HG02885 (cell line): Measurements from ENCODE around the gene HACD2.
A peak's percentile ranks its signal among the peaks of the same experiment; 100 is the strongest.
"Not testable (repeated sequence)": the region's sequence is repeated elsewhere in the genome, so short reads cannot be mapped to it uniquely, and the experiment has no call there.

Experiments
- ATAC-seq: cut with Tn5 transposase; IDR thresholded peaks from one replicate; pipeline ENCODE4 v1.9.1; 2021; ENCODE audit warnings: mild to moderate bottlenecking; ENCODE audit not compliant: unreplicated experiment, poor library complexity

HACD2 gene

GRCh38 chr3:123488645-123489347 lies 96.1 kb downstream of the HACD2 start:
- no peak for ATAC-seq

DNA sequence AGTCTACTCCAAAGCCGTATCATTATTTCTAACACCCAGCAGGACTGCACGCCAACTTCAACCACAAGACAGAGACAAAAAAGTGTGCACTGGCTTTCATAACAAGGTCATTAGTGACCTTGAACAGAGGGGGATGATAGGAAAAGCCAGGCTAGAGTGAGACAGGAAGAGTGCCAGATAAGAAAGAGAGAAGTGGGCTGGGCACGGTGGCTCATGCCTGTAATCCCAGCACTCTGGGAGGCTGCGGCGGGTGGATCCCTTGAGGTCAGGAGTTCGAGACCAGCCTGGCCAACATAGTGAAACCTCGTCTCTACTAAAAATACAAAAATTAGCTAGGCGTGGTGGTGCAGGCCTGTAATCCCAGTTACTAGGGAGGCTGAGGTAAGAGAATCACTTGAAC lies 97.8 kb downstream of the HACD2 start:
- not testable (repeated sequence) for ATAC-seq

GRCh38 chr3:123486460-123486859 lies 98.4 kb downstream of the HACD2 start:
- ATAC-seq: no peak

DNA sequence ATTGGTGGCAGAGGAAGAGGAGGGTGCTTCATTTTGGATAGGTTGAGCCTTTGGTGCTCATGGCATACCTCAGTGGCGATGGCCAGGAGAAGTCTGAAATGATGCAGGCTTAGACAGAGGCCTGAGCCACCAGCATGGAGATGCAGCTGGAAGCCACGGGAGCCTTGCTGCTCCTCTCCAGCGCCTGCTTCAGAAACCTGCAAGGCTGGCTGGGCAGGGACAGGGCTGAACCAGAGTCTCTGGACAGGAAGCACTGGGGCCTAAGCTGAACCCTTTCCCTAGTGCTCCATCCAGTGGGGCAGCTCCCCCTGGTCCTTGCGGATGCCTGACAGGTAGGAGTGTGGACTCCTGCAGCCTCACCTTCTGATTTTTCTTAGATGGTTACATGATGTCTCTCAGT lies 99.3 kb downstream of the HACD2 start:
- ATAC-seq: no peak

DNA sequence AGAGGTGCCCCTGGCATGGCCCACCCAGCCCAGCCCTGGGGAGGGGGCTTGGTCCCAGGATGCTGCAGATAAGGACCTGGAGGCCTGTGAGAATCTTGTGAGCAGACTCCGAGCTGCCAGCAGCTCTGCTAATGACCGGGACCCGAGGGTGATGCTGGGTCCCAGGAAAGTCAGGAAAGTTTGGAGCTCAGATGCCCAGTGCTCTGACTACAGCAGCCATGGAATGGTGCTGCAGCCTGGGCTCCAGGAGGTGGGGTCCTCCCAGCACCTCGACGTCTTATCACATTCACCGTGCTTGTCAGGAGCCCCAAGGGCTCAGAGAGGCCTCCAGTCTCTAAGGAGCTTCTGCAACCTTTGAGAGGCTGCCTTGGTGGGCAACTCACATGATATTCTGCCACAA lies 101.7 kb downstream of the HACD2 start:
- ATAC-seq: no peak

DNA sequence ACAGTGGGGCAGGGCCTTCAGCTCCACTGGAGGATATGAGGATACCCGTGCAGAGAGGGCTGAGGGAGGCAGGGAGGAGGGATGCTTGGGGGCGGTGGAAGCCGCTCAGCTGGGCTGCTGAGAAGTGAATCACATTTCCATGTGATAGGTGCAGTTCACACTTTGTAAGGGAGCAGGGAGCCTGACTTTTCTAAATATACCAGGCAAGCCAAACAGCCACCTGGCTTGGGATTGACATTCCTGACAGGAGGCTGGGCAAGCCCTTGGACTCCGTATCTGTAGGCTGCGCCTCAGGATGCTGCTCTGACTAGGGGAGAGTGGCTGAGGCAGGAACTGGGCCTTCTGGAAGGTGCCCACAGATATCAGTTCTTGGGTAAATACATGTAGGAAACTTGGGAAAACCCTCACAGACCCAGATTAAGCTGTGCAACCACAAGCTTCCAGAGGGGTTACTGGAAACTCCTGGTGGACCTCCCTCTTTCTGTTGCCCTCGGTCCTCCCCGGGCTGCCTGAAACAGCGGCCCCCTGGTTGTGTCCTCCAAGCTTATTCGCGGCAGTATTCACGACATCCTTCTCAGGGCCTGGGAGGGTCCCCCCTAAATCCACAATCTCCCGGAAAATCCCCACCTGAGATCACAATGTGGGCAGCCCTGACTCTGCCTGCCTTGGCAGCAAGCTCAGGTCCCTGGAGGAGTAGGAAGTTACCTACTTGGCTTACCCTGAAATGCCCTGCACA lies 103.0 kb downstream of the HACD2 start:
- no peak for ATAC-seq

GRCh38 chr3:123481071-123481470 lies 103.8 kb downstream of the HACD2 start:
- no peak for ATAC-seq

DNA sequence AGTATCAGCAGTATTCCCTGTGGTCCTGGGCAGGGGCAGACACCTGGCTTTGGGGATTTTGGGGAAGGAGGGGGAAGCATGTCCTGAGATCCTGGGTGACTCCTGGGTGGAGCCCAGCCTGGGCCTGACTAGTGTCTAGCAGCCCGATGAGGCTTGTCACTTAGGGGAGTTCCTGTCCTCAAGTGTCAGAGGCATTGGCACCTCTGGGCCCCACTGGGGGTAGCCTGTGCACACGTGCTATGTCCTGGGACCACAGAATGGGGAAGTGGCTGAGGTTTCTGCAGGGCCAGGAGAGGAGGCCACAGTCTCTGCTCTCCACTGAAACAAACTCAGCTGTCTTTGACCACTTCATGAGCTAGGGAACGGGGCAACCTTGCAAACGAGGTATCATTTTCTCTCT lies 104.4 kb downstream of the HACD2 start:
- ATAC-seq: peak; percentile 72

- no peak for ATAC-seq
Observed at GRCh38 chr3:123479891-123480290, 105.0 kb downstream of the HACD2 start.

DNA sequence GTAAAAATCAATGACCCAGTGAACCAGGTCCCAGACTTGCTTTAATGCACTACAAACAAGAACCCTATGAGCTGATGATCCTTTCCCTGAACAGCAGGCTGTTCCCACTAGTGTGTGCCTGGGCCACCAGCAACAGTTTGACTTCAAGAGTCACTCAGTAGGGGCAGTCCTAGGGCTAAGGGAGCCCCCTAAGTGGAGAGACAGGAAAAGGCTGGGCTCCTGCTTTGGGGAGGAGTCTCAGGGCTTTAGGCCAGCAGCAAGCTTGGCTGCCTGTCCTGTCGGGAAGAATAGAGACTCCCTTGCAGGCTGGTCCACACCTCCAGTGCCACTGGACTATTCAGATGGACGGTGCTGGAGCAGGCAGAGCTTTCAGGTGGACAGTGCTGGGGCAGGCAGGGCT lies 106.5 kb downstream of the HACD2 start:
- ATAC-seq: no peak

- ATAC-seq: no peak
Observed at GRCh38 chr3:123476967-123477750, 107.7 kb downstream of the HACD2 start.

DNA sequence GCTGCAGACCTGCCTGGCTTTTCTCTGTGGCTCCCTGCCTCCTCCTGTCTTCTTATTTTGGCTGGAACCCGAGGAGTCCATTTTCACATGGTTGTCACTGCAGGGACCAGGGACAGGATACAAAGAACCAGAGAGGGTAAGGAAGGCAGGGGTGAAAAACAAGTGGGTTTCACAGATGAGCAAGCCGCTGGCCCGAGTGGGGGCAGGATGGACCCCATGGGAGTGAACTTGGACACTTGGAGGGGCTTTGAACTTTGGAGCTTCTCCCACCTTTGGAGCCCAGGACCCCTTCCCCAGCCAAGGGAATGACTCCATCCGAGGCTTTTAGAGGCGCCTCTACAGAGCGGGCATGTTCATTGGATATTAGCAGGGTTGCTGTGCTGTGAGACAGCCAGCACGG lies 109.1 kb downstream of the HACD2 start:
- no peak for ATAC-seq

- ATAC-seq: no peak
Observed at GRCh38 chr3:123471106-123471505, 113.7 kb downstream of the HACD2 start.

DNA sequence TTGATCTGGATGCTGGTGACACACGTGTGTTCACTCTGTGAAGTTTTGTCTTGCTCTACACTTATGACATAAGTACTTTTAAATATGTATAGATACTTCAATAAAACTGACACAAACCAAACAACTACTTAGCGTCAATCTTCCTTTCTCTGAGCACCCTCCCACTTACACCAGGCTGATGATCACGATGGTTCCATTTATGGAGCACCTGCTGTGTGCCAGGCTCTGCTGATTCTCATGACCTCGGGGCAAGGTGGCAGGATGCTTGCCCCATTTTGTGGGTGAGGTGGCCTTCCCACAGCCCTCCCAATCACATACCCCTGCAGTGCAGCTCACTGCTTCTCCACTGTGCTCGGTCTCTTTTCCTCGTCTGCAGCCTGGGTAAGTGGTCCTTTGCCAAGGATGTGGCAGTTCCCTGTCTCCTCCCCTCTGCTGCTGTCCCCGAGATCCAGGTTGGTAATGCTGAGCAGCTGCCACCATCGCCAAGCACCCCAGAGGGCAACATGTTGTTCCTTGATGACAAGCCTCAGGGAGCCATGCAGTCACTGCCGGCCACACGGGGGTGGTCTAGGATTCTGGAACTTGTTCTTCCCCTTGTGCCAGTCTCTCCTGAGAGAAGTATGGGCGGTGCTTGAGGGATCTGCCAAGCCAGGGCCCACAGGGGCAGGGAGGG lies 115.4 kb downstream of the HACD2 start:
- no peak for ATAC-seq

GRCh38 chr3:123467046-123467445 lies 117.8 kb downstream of the HACD2 start:
- no peak for ATAC-seq

GRCh38 chr3:123464211-123464610 lies 120.6 kb downstream of the HACD2 start:
- ATAC-seq: no peak

- no peak for ATAC-seq
Observed at GRCh38 chr3:123459862-123460261, 125.0 kb downstream of the HACD2 start.

DNA sequence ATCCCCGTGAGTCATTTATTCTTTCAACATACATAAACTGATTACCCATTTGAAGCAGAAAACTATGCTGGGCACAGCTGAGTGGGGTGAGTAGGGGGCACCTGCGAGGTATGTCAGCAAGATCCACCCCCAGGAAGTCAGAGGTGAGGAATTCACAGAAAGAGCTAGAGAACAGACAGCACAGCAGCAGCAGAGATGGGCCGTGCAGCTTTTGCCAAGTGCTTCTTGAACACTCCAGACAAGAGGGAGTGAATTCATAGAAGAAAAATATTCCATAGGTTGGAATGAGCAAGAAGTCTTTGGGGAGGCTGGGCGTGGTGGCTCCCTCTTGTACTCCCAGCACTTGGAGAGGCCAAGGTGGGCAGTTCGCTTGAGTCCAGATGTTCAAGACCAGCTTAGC lies 126.6 kb downstream of the HACD2 start:
- no peak for ATAC-seq

DNA sequence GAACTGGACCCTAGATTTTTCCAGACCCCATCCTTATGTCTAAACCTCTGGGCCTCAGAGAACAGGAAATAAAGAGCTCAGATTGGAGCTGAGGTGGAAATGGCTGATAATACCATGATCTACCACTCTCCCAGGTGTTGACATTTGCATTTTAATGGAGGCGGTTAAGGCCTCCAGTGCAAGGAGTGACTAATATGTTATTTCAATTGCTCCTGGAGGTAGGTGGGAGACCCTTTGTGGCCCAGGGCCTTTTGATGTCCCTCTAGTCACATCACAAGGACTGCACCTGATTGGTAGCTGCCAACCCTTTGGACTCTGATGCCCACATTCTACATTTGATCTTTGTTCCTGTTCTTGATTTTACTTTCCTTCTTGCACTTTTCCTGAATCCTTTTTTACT lies 127.0 kb downstream of the HACD2 start:
- no peak for ATAC-seq

DNA sequence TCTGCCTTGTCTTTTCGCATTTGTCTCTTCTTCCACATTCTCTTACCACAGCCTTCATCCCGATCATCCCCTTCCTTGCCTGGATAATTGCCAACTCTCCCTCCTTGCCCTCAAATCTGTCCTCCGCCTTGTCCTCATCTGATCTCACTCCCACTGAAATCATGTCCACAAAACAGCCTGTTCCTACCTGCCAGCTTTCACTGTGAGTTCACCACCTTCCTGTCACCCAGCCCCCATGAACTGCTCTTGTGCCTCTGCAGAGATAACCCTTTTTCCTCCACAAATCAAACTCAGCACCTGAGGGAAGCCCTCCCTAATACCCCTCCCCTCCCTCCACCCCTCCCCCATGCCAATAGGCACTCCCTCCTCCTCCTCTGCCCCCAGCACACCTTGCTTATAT lies 131.2 kb downstream of the HACD2 start:
- no peak for ATAC-seq

DNA sequence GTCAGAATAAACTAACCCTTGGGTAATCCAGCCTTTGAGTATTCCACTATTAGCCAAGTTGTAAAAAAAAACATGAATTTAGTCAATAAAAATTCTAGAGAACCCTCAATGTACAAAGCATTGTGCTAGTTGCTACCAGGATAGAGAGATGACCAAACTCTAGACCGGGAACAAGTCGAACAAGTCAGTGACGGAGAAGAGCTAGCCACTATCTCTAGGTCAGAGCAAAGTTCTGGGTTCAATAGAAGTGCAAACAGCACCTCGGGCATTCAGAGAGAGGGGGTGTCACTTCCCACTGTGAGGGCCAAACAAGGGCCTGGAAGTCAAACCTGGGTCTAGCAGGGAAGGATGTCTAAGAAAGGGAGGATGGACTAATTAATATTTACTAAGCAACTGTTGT lies 133.7 kb downstream of the HACD2 start:
- no peak for ATAC-seq
